Activated naive CD4-positive, alpha-beta T cell treated with anti-CD3 and anti-CD28 coated beads, Interleukin-2, amount 50 U/mL, for 72 hours (primary cell): ENCODE measurements around the gene EN2. TPM values are rescaled to one million over a fixed set of nuclear protein-coding genes. Genes with fewer than 3 reads are reported as not detected.
A peak's percentile ranks its signal among the peaks of the same experiment; 100 is the strongest.

Source experiments
- ATAC-seq, 2 donors: fragments of 150-1000 bp; cut with Tn5 transposase; 2 replicates each; pipeline ENCODE4 v1.10.0; 2021; ENCODE audit warnings: mild to moderate bottlenecking in 2 of 2, moderate library complexity in 2 of 2
- DNase-seq, 2 donors: peaks; one replicate each; pipeline ENCODE4 v3.0.0; 2021 to 2022; ENCODE audit warnings: low spot score in 2 of 2
- H3K27ac Mint-ChIP-seq, 2 donors: one replicate each; pipeline ENCODE4 v1.8.0; 2022; ENCODE audit warnings: mild to moderate bottlenecking in 2 of 2, mixed read lengths in 2 of 2
- H3K36me3 Mint-ChIP-seq, 2 donors: one replicate each; pipeline ENCODE4 v1.8.0; 2022; ENCODE audit warnings: mixed read lengths in 2 of 2
- H3K9me3 Mint-ChIP-seq, 2 donors: one replicate each; pipeline ENCODE4 v1.8.0; 2022; ENCODE audit warnings: mixed read lengths in 2 of 2
- total RNA-seq, 2 donors: library from RNA; stranded (reverse); gene quantifications; one replicate each; pipeline ENCODE4 v1.2.3, GENCODE V29; 2022

EN2 gene
- total RNA-seq, 2 donors from 2014 or later, result not detected

DNA sequence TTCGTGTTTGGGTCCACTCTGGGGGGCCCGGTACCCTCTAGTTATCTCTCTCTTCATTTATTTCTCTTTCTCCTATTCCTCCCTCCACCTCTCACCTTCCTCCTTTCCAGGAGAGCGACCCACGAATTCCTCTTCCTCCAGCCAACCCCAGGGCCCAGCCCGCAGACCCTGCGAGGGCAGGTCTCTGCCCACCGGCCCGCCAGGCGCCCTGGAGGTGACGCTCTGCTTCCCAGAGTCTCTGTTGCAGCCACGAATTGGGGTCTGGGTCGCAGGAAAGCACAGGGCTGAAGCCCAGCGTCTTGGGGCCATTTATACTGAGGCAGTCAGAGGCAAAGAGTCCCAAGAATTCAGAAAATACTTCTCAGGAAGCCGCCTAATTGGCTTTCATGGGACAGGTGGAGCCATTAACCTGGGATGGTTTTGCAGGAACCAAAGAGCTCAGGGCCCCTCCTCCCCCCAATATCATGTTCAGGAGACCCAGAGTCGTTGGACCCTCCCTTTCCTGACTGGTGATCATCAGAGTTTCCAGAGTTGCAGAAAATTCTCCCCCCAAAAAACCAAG, 2.7 kb upstream of the EN2 start:
- H3K9me3 Mint-ChIP-seq, result no peaks in the 10 kb centered on the region
- peaks cover 0 to 19% of the 10 kb centered on the region in 2 donors for H3K36me3 Mint-ChIP-seq
- ATAC-seq (no peak), DNase-seq (no peak)
- H3K27ac Mint-ChIP-seq, result peak overlapping the region in 1 of 2 donors; percentile 44

DNA sequence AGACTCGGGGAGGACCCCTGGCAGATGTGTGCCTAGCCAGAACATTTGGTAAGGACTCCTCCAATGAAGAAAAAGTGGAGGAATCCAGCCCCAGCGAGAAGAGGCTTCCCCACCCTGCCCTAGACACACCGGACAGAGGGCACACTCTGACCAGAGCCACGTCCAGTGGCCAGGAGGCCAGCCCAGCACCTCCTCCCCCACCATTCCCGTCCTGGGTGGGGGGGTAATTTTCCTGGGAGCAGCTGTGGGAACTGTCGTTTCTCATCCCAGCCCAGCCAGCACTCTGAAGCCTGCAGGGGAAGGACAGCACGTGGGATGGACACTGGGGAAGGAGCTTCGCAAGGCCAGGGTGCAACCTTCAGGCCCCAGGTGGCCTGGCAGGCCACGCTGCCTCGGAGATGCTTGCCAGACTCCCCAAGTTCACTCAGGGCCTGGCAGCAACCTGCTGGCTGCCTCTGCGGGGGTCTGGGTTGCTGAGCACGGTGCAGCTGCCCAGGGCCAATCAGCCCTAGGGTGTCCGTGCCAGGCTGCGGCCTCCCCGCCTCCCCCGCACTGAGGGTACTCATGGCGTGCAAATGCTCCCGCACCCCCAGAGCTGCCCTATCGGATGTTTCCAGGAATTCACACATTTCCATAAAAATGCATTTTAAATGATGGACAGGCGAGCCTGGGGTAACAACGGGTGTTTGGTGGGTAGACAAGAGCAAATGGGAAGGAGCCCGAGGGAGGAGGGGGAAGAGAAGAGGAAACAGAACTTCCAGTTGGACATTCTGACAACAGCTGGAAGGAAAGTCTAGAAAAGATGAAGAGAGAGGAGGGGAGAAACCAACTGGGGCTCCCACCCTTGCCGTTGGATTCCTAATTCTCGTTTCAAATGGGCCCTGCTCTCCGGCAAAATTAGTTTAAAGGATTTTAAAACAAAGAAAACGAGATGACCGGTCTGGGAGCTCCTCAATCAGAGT, 1.9 kb upstream of the EN2 start:
- no peaks in the 10 kb centered on the region for H3K9me3 Mint-ChIP-seq
- H3K36me3 Mint-ChIP-seq, result peaks cover 0 to 17% of the 10 kb centered on the region in 2 donors
- peak overlapping the region in 1 of 2 donors; percentile 0 for H3K27ac Mint-ChIP-seq
- no peak for ATAC-seq
- DNase-seq, result no peak

DNA sequence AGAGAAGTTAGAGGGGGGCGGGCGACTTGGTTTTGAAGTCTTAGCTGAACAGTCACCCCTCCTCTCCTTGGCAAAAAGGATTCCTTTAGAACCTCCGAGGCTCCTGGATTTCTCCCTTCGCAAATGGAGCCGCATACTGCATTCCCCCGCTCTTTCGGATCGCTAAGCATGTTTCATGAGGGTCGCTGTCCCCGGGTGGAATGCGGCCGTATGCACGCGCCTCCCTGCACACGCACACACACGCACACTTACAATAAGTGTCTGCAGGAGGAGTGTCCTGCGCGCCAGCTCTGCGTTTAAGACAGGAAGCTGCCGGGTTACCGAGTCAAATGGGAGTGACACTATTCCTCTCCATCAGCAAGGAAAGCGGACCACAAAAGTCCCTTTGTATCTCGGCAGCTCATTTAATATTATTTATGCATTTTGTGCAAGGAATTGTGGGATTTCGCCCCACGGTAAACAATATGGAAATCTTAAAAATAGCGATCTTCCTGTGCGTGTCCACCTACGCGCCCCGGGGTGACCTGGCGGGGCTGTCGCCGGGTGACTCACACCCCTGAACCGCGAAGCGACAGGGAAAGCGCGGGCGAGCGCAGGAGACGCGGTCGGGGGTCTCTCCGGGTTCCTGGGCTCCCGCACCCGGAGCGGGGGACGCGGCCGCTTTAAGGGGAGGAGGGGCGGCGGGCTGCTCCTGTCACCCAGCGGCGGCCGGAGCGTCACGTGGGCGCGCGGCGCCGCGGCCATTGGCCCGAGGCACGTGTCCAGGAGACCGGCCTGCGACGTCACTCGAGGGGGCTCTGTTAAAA, 988 bp upstream of the EN2 start:
- ATAC-seq (peak; percentile 42 to 63), DNase-seq (no peak)
- H3K9me3 Mint-ChIP-seq, result no peaks in the 10 kb centered on the region
- H3K36me3 Mint-ChIP-seq, result peaks cover 0 to 11% of the 10 kb centered on the region in 2 donors
- H3K27ac Mint-ChIP-seq, result peak overlapping the region in 1 of 2 donors; percentile 82

DNA sequence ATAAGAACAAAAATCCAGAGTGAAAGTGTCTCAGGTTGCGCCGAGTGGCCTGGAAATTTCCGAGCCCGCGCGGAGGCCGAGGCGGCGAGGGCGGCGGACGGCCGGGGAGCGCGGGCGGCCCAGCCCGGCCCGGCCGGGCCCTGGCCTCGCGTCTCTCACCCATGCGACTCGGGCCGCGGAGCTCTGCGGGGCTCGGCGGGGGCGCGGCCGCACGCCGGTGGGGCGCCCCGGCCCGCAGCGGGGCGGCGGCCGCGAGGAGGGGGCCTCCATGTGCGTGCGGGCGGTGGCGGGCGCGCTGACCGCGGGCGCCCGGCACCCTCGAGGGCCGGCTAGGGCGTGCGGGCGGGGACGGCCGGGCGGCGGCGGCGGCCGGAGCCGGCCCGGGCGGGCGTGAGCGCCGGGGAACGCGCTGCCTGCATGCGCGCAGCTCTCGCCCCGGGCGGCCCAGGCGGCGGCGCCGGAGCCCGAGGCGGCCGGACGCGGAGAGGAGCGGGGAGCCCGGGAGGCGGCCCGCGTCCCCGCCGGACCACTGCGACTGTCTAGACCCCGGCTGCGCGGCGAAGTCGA, 302 bp upstream of the EN2 start:
- ATAC-seq (peak in 1 of 2 donors; percentile 28), DNase-seq (no peak)
- no peak overlapping the region for H3K27ac Mint-ChIP-seq

DNA sequence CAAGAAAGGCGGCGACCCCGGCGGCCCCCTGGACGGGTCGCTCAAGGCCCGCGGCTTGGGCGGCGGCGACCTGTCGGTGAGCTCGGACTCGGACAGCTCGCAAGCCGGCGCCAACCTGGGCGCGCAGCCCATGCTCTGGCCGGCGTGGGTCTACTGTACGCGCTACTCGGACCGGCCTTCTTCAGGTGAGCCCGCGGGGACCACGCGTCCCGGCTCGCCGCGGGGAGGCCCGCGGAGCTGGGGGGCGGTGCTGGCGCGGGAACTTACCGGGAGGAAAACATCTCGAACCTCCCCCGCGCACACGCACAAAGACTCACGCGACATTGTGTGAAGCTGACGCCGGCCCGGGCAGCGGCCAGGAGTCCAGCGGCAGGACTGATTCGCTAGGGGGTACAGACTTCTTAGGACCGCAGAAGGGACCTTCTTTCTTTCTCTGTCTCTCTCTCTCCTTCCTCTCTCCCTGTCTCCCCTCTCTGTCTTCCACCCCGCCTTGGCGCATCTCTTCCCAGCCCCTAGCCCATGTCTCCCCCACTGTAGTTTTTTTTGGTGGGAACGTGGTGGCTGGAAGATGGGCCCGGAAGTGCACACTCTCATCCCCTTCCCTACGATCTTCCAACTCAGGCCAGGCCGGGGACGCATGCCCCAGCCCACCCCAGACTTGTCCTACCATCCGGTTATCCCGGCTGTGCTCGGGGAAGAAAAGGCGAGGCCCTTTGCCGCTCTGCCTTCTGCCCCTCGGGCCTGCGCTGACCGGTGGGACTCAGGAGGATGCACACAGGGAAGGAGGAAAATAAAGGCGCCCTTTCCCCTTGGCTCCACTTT, 1.2 kb downstream of the EN2 start:
- no peak for DNase-seq
- no peak for ATAC-seq

More for the DNA sequence above, 302 bp upstream of the EN2 start:
- H3K9me3 Mint-ChIP-seq, result no peaks in the 10 kb centered on the region
- peaks cover 0 to 11% of the 10 kb centered on the region in 2 donors for H3K36me3 Mint-ChIP-seq

DNA sequence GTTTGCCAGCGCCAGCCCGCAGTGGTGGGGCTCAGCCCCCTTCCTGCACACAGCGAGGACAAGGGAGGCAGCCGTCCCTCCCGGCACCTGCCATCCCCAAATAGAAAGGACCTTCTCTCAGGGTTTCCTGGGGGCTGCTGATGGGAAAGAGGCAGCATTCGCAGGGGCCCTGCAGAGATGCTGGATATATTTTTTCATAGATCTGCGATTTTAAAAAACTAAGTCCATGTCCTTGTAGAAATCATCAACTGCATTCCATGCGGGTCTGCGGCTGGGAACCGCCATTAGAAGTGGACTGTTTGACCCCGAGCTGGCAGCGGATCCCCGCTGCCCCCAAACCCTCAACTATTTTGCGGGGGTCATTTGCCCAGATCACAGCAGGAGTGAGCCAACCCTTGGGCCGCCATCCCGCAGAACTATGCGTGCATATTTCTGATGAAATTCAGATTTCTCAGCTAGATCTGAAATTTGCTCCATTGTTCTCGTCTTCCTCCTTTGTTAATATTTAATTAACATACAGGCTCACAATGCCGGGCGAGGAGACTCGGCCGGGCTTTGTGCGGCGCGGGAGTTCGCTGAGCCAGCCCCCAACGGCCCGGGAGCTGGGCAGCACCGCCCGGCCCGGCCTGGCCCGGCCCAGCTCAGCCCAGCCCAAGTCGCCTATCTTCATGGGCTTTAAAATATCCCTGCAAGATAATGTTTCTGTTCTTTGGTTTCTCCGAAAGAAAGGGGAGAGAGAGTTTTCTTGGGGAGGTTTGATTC, 2.0 kb downstream of the EN2 start:
- DNase-seq, result no peak
- Mint-ChIP-seq H3K27ac (peak overlapping the region in 1 of 2 donors; percentile 72), H3K9me3 (no peaks in the 10 kb centered on the region), H3K36me3 (peaks cover 0 to 11% of the 10 kb centered on the region in 2 donors)
- no peak for ATAC-seq

More for the DNA sequence above, 1.2 kb downstream of the EN2 start:
- Mint-ChIP-seq H3K9me3 (no peaks in the 10 kb centered on the region), H3K27ac (peak overlapping the region in 1 of 2 donors; percentile 72), H3K36me3 (peaks cover 0 to 11% of the 10 kb centered on the region in 2 donors)

DNA sequence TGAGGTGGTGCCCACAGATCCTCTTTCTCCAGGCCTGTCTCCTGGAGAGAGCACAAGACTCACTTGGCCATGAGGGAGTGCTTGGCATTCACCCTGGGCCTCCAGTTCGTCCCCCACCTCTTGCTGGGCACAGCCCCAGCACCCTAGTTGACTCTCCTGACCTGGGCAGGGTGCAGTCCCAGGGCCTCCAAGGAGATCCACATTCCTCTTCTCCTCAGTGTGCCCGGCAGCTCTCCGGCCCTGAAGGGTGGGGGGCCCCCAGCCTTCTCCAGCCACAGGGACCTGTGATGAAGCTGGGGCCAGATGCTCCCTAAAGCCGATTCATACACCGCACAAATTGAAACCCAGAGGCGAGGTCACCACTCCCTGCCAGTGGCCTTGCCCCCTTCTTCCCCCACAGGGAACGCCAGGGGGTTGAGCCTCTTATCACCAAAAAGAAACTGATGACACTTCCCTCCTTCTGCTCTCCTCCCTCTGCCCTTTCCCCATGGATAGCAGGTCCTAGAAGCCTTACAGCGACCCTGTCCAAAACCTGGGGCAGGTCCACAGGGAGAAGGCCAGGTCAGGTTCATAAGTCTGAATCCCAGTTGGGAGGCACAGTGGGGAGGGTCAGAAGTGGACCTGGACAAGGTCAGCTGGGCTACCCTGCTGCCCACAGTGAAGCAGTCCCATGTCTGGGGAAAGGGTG, 3.1 kb downstream of the EN2 start:
- Mint-ChIP-seq H3K9me3 (no peaks in the 10 kb centered on the region), H3K27ac (no peak overlapping the region), H3K36me3 (peaks cover 0 to 10% of the 10 kb centered on the region in 2 donors)
- no peak for ATAC-seq
- no peak for DNase-seq

DNA sequence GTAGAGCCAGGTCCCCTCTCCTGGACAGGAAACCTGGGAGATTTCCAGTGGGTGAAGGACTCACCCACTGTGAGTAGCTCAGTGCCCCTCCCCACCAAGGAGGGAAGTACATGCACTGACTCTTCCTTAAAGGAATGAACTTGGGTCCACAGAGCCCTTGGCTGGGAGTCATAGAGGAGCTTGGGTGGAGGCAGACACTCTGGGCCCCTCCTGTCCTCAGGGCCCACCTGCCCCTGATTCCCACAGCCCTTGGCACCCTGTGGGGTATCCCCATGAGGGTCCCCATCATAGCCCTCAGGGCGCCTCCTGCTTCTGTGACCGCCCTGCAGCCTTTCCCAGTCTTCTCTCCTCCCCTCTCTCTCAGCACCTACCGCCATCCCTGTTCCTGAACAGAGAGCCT, 3.7 kb downstream of the EN2 start:
- no peaks in the 10 kb centered on the region for H3K9me3 Mint-ChIP-seq
- peaks cover 0 to 6% of the 10 kb centered on the region in 2 donors for H3K36me3 Mint-ChIP-seq
- ATAC-seq (no peak), DNase-seq (no peak)
- H3K27ac Mint-ChIP-seq, result no peak overlapping the region

DNA sequence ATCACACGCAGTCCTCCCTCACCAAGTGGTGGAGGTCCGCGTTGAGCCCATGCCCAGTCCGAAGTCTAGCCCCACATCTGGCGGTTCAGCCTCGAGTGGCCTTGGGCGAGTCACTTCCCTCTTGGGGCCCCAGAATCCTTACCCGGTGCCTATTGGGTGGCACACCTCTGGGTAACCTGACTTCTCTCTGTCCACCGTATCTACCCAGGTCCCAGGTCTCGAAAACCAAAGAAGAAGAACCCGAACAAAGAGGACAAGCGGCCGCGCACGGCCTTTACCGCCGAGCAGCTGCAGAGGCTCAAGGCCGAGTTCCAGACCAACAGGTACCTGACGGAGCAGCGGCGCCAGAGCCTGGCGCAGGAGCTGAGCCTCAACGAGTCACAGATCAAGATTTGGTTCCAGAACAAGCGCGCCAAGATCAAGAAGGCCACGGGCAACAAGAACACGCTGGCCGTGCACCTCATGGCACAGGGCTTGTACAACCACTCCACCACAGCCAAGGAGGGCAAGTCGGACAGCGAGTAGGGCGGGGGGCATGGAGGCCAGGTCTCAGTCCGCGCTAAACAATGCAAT, 4.3 kb downstream of the EN2 start:
- Mint-ChIP-seq H3K27ac (no peak overlapping the region), H3K9me3 (no peaks in the 10 kb centered on the region), H3K36me3 (peaks cover 0 to 6% of the 10 kb centered on the region in 2 donors)
- DNase-seq, result no peak
- no peak for ATAC-seq

DNA sequence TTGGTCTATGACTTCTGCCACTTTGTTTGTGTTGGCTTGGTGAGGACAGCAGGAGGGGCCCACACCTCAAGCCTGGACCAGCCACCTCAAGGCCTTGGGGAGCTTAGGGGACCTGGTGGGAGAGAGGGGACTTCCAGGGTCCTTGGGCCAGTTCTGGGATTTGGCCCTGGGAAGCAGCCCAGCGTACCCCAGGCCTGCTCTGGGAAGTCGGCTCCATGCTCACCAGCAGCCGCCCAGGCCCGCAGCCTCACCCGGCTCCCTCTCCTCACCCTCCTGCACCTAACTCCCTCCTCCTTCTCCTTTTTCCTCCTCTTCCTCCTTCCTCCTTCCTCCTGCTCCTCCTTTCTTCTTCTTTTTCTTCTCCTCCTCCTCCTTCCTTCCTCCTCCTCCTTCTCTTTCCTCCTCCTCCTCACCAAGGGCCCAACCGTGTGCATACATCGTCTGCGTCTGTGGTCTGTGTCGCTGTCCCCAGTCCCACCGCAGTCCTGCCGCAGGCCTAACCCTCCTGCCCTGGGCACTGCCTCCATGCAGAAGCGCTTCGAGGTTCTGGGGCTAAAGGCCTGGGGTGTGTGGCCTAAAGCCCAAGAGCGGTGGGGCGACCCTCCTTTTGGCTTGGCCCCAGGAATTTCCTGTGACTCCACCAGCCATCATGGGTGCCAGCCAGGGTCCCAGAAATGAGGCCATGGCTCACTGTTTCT, 5.3 kb downstream of the EN2 start:
- no peak for DNase-seq
- no peak overlapping the region for H3K27ac Mint-ChIP-seq
- peaks cover 0 to 6% of the 10 kb centered on the region in 2 donors for H3K36me3 Mint-ChIP-seq
- H3K9me3 Mint-ChIP-seq, result no peaks in the 10 kb centered on the region
- ATAC-seq, result no peak

DNA sequence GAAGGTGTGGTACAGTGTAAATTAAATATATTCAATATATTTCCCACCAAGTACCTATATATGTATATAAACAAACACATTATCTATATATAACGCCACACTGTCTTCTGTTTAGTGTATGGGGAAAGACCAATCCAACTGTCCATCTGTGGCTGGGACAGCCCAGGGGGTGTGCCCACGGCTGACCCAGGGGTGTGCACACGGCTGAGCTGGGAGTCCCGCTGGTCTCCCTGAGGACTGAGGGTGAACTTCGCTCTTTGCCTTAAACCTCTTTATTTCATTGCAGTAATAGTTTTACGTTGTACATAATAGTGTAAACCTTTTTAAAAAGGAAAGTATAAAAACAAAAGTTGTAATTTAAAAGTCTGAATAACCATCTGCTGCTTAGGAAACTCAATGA, 6.3 kb downstream of the EN2 start:
- DNase-seq (no peak), ATAC-seq (no peak)
- Mint-ChIP-seq H3K27ac (no peak overlapping the region), H3K9me3 (no peaks in the 10 kb centered on the region), H3K36me3 (peaks cover 0 to 6% of the 10 kb centered on the region in 2 donors)

DNA sequence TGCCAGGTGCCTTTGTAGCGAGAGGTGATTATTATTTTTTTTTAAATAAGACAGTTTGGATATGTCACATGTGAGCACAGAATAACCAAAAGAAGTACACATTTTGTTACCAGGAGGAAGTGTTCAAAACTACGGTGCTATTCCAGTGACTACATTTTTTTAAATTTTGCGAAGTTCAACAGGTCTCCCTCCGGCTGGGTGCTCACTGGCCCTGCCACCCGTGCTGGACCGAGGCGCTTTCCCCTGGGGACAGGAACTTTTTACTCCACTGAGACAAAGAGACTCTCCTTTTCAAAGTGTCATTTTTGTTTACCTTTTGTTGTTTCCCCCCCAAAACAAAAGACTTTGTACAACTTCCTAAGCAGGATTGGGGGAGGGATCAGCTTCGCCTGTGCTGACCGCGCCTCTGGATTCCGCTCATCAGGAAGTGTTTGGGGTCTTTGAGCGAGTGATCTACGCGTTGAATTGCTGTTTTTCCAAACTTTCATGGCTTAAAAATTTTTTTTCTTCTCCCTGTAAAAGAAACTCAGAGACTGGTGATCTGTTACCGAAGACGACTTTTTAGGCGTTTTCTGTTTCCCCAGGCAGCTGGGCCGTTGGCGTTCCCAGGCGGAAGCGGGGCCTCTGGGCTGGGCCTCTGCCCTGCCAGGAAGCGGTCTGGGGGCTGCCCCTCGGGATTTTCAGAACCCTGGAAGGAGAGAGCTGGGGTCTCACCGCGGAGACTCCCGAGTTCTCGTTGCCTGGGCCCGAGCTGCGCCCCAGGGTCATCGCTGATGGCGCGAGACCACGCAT, 7.2 kb downstream of the EN2 start:
- Mint-ChIP-seq H3K27ac (no peak overlapping the region), H3K36me3 (no peaks in the 10 kb centered on the region), H3K9me3 (no peaks in the 10 kb centered on the region)
- DNase-seq (no peak), ATAC-seq (no peak)

DNA sequence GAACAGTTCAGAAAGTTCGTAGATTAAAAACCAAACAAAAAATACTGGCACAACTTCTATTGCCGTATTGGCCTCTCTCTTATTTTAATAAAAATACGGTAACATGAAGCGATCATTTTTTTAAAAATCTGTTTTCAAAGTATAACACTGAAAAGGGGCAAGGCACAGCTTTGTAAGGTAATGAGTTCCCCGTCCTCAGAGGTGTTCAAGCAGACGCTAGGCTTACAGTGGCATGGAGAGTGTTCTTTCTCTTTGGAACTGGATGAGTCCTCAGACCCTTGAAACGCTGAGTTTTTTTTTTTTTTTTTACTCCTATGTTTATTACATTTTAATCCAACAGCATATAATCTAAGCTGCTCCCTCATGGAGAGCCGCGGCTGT, 7.8 kb downstream of the EN2 start:
- peaks cover 0 to under 1% of the 10 kb centered on the region in 2 donors for H3K36me3 Mint-ChIP-seq
- DNase-seq, result no peak
- ATAC-seq, result no peak
- no peak overlapping the region for H3K27ac Mint-ChIP-seq
- no peaks in the 10 kb centered on the region for H3K9me3 Mint-ChIP-seq
